NCI-H526 treated with DMSO at 0.1 percent for 48 hours (cell line): ENCODE results near the gene MBD3.

Experiments used
- DNase-seq: peaks from one replicate; lab custom pipeline; 2025; lab: John Stamatoyannopoulos, UW

MBD3 gene

DNA sequence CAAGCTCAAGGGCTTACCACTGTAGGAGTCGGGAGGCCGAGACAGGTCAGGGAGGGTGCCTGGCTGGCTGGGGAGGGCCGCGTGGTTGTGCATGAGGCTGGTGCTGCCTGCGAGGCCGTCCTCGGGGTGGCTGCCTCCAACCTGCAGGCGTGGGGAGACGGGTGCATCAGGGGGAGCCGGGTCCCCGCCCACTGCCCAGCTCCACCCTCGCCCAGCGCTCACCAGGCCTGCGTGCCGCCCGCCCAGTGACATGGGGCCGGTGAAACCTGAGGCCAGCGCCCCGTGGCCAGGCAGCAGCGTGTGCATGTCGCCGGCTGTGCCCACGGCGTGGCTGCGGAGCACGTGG lies 26.4 kb upstream of the MBD3 start:
- no peak for DNase-seq

- DNase-seq: no peak
These were observed 25.8 kb upstream of the MBD3 start for GRCh38 chr19:1618157-1619093.

DNA sequence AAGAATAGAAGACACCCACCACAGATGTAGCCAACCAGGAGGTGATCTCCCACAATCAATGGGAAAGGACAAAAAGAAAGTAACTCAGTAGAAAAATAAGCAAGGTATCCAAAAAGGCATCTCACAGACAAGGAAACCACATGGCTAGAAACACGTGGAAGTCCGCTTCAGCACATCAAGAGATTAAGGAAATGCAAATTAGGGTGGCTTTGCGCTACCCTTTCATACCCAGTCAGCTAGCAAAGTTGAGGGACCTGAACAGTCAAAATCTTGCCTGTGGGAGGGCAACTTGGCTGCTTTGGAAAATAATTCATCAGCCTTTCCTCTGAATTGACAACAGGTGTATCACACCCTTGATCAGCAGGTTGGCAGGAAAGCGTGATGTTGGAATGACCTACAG lies 24.2 kb upstream of the MBD3 start:
- DNase-seq: no peak

GRCh38 chr19:1616396-1616795 lies 23.7 kb upstream of the MBD3 start:
- no peak for DNase-seq

DNA sequence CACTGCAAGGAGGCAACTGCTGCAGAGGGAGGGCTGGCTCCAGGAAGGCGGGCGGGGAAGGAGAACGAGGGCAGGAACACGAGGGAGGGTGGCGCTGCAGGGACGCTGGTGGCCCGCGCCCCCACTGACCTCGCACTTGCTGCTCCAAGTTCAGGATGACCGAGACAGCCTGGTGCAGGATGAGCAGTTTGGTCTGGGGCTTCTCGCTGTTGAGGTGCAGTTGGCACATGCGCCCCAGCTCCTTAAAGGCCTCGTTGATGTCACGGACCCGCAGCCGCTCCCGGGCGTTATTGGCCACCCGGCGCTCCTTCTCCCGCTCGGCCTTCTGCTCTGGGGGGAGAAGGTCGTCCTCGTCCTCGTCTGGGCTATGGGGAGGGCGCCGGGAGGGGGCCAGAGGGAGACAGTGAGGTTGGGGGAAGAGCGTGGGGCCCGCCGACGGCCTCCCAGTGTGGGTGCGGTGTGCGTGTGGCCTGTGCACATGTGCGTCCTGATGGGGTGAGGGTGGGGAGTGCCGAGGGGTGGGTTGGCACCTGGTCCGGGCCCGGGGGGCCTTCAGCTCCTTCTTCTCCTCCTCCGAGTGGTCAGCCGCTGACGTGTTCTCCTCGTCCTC lies 22.6 kb upstream of the MBD3 start:
- no peak for DNase-seq

DNA sequence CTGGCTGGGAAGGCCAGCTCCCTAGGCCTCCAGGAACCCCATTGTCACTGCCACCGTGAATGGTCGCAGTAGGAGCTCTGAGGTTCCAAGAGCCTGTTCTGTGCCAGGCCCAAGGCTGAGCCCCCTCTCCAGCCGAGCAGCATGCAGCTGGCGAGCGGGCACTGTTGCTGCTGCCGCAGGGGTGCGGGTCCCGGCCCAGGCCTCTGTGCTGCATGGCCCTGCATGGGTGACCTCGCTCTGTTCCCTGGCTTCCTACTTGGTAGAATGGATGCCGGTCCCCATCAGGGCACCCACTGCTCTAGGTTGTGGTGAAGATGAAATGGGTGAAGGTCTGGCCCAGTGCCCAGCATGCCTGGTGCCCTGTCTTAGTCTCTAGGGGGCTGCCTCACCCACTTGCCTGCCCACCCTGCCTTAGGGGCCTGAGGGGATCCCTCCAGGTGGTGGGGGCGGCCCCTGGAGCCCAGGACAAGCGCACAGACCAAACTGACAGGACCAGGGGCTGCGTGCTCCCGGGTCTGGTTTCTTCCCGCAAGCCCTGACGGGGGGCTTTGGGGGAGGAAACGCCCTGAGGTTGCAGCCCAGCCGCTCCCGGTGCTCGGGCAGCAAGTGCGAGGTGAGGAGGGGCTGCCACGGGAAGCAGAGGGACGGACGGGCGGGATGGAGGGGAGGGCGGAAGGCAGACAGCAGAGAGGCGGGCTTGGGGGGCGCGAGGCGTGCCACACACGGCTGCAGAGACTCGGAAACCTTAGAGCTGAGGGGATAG lies 21.3 kb upstream of the MBD3 start:
- no peak for DNase-seq

GRCh38 chr19:1613146-1613545 lies 20.5 kb upstream of the MBD3 start:
- no peak for DNase-seq

DNA sequence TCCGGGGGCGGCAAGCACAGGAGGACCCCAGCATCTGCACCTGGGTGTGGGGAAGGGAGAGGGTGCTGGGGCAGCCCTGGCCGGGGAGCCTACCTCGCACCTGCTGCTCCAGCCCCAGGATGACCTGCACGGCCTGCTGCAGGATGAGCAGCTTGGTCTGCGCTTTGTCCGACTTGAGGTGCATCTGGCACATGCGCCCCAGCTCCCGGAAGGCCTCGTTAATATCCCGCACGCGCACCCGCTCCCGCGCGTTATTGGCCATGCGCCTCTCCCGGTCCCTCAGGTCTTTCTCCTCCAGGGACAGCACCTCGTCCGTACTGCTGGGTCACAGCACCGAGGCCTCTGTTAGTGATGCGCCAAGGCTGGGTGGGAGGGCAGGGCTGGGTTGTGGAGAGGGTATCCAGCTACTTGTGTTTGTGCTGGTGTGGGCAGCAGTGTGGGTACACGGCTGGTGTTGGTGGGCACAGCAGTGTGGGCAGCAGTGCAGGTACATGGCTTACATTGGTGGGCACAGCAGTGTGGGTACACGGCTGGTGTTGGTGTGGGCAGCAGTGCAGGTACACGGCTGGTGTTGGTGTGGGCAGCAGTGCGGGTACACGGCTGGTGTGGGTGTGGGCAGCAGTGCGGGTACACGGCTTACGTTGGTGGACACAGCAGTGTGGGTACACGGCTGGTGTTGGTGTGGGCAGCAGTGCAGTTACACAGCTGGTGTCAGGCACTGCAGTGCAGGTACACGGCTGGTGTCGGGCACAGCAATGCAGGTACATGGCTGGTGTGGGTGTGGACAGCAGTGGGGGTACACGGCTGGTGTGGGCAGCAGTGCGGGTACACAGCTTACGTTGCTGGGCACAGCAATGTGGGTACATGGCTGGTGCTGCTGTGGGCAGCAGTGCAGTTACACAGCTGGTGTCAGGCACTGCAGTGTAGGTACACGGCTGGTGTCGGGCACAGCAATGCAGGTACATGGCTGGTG lies 19.7 kb upstream of the MBD3 start:
- no peak for DNase-seq

DNA sequence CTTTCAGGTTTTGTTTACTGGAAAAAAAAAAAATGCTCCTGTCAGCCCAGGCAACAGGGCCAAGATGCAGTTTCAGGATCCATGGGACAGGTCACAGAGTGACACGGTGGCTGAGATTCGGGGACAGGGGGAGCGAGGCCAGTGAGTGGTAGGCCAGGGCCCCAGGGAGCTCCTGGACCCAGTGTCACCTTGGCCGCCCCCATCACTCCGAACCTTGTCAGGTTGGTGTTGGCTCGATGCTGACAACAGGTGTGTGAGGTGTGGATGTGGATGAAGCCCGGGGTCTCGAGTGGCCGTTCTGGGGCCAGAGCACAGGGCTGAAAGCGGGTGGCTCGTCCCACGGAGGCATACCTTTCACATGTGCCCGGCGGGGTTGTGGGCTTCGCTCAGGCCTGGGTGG lies 18.7 kb upstream of the MBD3 start:
- DNase-seq: no peak

GRCh38 chr19:1610579-1610978 lies 17.9 kb upstream of the MBD3 start:
- no peak for DNase-seq

DNA sequence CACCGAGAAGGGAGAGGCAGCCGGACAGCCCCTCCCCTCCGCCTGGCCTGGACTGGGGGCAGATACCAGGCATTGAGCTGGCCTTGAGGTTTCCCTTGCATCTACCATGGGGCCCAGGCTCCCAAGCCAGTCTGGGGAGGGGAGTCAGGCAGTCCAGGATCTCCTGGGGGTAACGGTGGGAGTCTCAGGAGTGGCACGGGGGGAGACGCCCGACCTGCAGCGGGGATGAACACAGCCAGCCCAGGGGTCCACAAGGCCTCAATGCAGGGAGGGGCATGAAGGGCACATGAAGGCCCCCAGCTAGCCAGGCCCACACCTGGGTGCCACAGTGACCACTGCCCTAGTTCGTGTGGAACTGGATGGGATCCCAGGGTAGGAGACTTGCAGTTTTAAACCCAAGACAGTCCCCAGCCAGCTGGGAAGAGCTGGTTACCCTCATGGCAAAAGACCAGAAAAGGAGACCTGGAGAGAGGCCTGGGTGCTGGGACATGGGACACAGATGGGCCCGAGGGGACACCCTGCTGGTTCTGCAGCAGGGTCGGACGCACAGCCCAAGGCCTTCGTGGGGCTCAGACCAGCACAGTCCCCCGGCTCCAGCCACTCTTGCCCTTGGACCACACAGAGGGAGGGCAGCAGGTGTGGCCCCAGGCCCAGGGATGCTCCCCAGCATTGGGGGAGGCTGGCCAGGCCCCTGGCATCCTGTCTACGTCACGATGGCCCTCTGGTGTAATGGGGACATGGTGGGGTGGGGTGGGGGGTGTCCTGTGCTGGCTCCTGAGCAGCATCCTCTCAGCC lies 17.2 kb upstream of the MBD3 start:
- DNase-seq: no peak

DNA sequence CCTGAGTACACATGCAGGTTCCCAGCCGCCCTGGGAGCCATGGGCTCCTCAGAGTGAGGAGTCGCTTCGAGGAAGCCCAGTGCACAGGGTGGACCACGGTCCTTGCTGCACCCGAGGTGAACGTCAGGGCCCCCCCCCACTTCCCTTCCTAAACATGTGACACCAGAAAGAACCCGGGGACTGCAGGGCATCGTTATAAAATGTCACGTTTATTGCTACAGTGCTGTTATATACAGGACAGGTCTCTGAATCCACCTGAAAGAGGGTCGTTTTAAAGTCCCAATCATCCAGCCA lies 16.4 kb upstream of the MBD3 start:
- DNase-seq: no peak

DNA sequence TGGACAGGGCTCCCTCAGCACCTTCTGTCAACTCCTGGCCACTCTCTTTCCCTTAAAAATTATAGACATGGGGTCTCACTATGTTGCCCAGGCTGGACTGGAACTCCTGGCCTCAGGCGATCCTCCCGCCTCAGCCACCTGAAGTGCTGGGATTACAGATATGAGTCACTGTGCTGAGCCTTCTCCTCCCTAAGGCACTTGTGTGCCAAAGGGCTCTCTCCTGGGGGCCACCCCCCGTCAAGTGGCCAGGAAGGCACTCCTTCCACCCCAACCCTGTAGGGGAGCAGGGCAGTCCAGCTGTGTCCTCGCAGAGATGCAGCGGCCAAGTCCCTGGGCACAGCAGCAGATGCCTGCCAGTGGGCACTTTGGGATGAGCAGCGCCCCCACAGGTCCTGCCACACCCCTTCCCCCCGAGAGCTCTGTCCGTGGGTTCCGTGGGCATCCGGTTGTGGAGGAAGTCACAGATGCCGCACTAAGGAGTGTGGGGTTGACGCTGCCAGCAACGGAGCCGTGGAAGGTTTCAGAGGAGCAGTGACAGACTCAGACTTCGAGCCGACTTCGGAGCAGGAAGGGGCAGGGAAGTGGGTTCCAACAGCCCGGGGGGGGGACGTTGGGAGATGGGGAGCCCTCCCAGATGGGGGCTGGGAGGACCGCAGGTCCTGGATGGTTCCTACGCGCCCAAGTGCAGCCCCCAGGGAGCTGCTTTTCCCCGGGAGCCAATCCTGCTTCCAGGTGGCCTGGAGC lies 15.9 kb upstream of the MBD3 start:
- no peak for DNase-seq

GRCh38 chr19:1606138-1606651 lies 13.5 kb upstream of the MBD3 start:
- DNase-seq: no peak

DNA sequence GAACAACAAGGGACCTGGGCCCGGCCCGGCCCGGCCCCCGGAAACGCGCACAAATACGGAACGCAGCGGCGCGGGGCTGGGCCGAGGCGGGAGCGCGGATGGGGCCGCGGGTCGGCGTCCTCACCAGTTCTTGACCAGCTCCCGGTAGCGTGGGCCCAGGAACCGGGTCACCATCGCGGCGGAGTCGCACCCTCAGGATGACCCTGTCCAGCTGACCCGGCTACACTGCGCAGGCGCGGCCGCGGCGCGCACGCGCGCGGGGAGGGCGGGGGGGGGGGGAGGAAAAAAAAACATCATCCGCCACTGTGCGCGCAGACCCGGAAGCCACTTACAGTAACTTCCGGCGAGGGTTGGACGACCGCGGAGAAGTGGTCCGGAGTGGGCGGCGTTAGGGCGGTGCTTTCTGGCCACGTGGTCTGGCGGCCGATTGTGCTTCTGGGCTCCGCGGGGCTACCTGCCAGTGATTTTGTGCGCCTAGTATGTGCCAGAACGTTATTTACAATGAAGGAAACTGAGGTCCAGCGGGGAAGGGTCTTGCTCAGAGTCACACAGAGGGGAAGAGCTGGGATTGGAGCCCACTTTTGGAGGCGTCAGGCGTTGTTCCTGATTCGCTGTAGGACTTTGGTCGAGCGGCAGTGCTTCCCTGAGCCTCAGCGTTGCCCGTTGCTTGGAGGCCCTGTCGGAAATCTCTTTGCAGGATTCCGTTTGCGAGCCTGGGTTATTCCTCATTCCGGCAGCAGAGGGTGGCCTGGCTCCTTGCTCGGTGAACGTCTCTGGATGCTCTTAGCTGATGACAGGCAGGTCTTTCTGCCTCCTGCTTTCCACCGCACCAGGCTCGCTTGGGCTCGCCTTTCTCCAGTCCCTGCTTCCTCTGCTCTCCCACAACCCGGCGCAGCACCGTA lies 12.8 kb upstream of the MBD3 start, which contains the start of gene UQCR11:
UQCR11 (minus strand) TSS at position 227 of the 902 bp plus-strand sequence; CDS start at position 174, 53 bp downstream.
- DNase-seq: peak; percentile 84

DNA sequence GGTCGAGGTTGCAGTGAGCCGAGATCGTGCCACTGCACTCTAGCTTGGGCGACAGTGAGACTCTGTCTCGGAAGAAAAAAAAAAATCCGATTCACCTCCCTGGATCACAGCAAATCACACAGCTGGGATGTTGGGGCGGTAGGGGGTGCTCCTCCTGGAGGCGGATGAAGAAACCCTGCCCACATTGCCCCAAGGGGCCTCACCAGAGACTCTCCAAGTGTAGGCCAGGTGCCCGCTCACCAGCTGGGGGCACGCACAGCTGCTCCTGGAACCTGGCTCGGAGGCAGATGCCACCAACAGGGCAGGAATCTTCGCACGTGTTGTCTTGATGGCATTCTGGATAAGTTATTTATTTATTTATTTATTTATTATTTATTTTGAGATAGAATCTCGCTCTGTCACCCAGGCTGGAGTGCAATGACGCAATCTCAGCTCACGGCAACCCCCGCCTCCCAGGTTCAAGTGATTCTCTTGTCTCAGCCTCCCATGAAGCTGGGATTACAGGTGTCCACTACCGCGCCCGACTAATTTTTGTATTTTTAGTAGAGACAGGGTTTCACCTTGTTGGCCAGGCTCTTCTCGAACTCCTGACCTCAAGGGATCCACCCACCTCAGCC lies 9.5 kb upstream of the MBD3 start:
- no peak for DNase-seq

DNA sequence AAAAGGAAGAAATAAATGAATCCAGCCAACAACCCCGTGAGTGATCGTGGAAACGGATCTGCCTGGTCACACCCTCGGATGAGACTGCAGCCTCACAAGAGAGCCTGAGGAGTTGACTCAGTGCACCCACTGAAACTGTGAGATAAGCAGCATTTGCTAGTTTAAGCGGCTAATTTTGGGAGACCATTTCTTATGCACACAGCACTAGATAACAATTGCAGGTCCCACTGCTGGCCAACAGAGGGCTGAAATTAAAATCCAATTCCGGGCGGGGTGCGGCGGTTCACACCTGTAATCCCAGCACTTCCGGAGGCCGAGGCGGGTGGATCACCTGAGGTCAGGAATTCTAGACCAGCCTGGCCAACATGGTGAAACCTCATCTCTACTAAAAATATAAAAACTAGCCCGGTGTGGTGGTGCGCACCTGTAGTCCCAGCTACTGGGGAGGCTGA lies 9.0 kb upstream of the MBD3 start:
- no peak for DNase-seq

- DNase-seq: no peak
These were observed 6.8 kb upstream of the MBD3 start for GRCh38 chr19:1599460-1599846.
